Tongue (tissue), 2 donors: ENCODE results near the gene SLC35A5. TPM values are rescaled to one million over a fixed set of nuclear protein-coding genes. Genes with fewer than 3 reads are reported as not detected.

ENCODE experiments used
- DNase-seq: peaks from one replicate; pipeline ENCODE4 v3.0.0-alpha.2; 2015
- total RNA-seq: library from RNA; depleted of rRNA; stranded (reverse); fragments of >200 nt; gene quantifications from one replicate; pipeline ENCODE4 v1.2.3, GENCODE V29; 2014

Gene SLC35A5
- total RNA-seq, 1 donor from 2014 or later, result 31.0 TPM

DNA sequence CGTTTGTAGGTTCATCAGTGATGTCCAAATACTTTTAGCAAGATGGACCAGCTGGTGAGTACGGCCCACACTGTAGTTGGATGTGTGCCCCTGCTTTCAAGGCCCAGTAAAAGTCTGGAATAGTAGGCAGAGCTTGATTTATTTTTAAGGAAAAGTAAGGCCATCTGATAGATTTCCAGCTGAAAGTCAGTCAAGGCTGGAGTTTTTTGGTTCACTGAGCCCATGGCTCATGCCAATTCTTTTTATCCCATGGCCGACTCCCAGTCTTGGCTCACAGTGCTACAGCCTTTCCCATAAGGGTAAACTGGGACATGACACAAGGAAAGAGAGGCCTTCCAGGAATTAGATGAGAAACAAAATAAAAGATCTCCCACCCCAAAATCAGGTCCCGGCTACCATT is 65.6 kb downstream of the SLC35A5 start:
- DNase-seq, result no peak

DNA sequence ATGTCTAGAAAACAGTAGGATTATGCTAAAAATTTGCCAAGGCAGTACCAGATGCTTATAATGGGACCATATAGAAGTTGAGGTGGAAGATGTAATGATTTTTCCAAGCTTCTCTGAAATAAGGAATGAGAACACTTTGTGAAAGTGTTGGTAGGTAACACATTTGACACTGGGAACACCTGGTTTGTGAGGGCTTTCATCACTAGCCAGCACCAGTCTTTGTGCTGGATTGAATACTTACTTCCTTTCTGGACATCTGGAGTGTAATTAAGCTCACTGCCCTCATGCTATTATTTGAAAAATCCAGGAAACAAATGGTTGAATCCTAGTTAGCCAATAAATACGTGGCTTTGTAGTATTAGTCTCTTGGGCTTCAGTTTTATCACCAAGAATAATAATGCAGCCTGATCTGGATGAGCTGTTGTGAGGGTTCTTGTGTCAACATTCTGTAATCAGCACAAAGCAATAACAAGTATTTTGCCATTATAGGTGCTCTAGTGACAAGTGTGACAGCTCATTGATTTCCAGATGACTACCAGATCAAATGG is 66.1 kb downstream of the SLC35A5 start:
- no peak for DNase-seq

DNA sequence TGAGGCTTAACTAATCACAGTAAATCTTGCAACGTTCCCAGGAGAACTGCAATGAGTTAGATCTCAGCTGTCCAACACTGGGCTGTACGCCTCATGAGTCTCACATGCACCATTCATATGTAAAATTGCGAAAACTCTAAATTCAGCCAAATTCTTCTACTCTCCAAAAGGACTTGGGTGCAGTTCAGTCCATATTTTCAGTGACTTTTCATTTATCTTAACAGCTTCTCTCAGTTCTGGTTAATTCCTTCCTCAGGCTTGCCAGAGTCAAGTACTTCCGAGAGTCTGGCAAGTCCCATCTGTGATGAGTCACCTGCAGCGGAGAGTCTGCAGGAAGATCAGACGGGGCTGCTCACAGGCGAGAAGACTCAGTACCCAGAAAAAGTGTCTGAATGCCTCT is 67.6 kb downstream of the SLC35A5 start:
- peak; percentile 81 for DNase-seq

DNA sequence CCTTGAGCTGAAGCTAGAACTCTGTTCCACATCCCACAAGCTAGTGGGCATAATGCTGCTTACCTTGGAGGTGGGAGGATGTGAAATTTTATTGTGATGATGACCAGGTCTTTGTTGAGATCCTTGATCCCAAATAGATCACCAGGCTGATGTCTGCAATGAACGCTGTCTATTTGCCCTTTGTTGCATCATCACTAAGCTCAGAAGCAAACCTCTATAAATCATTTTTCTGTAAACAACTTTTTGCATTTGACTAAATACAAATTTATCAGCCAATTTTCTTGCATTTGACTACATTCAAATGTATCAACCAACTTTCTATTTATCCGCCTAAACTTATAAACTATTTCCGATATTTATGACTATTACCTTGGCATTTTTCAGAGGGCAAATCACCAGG is 69.4 kb downstream of the SLC35A5 start:
- DNase-seq, result no peak

DNA sequence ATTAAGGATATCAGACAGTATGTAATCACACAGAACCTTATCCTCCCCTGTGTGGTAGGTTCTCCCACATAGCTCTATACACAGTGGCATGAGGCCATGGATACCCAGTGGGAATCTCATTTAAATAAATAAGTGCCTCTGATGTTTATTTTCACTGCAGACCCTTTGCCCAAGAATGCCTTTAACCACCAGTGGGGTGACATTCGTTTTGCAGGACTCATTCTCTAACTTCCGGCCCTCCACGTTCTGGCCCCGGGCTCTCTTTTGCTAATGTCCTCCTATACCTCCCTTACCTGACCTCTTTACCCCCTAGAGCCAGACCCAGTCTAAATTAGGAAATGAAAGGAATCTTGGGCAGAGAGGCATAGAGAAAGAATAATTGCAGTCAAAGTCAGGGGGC is 70.8 kb downstream of the SLC35A5 start:
- no peak for DNase-seq

DNA sequence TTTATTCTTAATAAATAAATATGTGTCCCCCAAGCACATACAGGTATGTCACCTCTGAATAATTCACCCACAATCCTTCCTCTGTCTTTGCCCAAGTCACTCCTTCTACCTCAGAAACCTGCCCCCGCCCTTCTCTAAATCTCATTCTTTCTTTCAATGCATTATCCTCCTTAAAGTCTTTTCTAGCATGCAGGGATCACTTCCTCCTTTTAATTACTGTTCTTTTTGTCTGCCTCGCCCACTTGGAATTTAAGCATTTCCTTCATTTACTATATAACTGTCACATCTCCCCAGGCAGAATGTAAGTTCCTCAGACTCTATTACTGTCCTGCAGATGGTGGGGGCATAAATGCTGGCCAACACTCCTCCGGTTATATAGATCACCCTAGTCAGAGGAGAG is 71.3 kb downstream of the SLC35A5 start:
- no peak for DNase-seq

DNA sequence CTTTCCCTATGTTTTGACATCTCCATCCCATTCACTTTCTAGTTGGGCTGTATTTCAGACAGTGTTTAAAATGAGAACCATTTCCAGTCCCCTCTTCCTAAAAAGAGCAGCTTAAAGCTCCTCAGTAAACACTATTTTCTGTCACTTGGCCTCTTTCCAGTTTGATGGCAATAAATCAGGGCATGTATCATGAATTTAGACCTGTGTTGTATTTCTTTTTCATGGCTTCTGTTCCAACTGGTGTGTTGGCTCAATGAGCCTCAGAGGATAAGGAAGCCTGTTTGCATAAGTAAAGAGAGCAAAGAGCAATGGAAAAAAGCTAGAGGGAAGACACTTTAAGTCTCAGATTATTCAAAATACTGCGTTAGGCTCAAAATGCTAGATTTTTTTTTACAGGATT is 71.9 kb downstream of the SLC35A5 start:
- no peak for DNase-seq

DNA sequence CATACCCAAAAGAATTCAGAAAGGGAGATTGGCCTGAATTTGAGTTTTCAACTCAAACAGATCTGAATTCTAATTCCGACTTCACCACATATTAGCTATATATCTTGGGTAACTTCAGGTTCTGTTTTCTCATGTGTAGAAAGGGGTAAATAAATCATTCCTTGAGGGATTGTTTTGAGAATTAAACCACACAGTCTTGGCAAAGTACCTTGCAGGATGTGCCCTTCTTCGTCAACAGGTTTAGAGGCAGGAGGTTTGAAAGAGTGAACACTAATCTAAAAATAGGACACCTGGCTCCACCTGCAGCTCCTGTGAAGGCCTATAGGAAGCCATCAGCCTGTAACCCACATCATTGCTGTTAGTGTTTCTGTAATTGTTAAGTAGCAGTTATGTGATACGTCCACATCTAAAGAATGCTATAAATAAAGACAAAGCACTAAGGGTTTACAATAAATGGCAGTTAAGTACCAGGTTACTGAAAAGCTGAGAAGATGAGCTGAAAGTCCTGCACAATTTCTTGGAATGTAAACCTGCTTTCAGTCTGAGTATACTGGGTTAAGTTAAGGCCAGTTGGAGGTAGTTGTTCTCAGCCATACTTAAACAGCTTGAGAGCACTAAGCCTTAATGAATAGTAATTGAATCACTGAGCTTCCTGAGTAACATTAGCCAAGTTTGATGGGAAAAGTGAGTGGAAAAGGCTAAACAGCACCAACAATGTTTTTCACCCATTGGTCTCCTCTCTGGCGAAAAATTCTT is 73.1 kb downstream of the SLC35A5 start:
- DNase-seq, result no peak

Other genes starting within 250 kb of the SLC35A5 start
- 10.2 TPM for gene CD200, start 228.9 kb upstream of the SLC35A5 start, total RNA-seq
- 0.10 TPM for gene BTLA, start 62.6 kb upstream of the SLC35A5 start, total RNA-seq
- gene ATG3, start 83 bp upstream of the SLC35A5 start, total RNA-seq, result 43.6 TPM
- 79.3 TPM for gene CCDC80, start 79.1 kb downstream of the SLC35A5 start, total RNA-seq